Measurements from ENCODE around the gene TMEM250. TPM values are rescaled to one million over a fixed set of nuclear protein-coding genes. Genes with fewer than 3 reads are reported as not detected.

TMEM250 gene
- polyA plus RNA-seq, 1 of the 3 experiments (the other 2 are of a cell fraction), result 25.9 TPM

- H3K79me2 ChIP-seq (ENCODE audit: insufficient read depth), result peaks cover 76% of the 10 kb centered on the region
- H4K20me1 ChIP-seq (ENCODE audit: insufficient read depth), result peaks cover 95% of the 10 kb centered on the region
- H3F3A ChIP-seq (replicated peaks; ENCODE audit: insufficient read depth), result no peaks in the 10 kb centered on the region
- peak; percentile 24 for DNase-seq
- H3K9me2 ChIP-seq, result no peaks in the 10 kb centered on the region
- H3K9ac ChIP-seq, result no peak overlapping the region
- POLR2A ChIA-PET, result no interaction called here
- no peak overlapping the region for H3K4me2 ChIP-seq
- H3K4me3 ChIP-seq (ENCODE audit: low read depth in 2 of 2, low read length in 1 of 2), result no peak overlapping the region
- 100% methylated on average over 2 of the region's 24 CpGs for WGBS (ENCODE audit: low lambda C conversion rate)
- H3K4me1 ChIP-seq (ENCODE audit: control insufficient read depth in 1 of 2, insufficient read depth in 2 of 2, low read depth in 1 of 2, low read length in 1 of 2), result peaks cover 0 to 25% of the 10 kb centered on the region in 2 experiments; a peak in 1 of 4 replicates
- H3K36me3 ChIP-seq (replicated peaks in 1 of 2; ENCODE audit: control insufficient read depth in 1 of 2, insufficient read depth in 2 of 2, low read length in 1 of 2), result peaks cover 0 to 8% of the 10 kb centered on the region in 2 experiments
- CTCF ChIA-PET, result interaction anchor here (1.7 to 2.1 kb wide), 2 partner anchors 41 to 114 kb away, joined by 6 to 10 read pairs; no protein-coding TSS in a partner anchor
- H3K27me3 ChIP-seq (ENCODE audit: insufficient read depth), result no peaks in the 10 kb centered on the region
- H2AFZ ChIP-seq (ENCODE audit: low read depth), result no peak overlapping the region
- TF ChIP-seq SMC3 (IDR thresholded peaks at IDR 0.05; ENCODE audit: low read depth, low read length) (no peak), TCF12 (IDR thresholded peaks at IDR 0.05) (no peak), CTCF (IDR thresholded peaks at IDR 0.05) (no peak), SIN3A (IDR thresholded peaks at IDR 0.05; ENCODE audit: borderline replicate concordance, low read depth, low read length) (no peak), JUND (IDR thresholded peaks at IDR 0.05) (no peak), USF1 (IDR thresholded peaks at IDR 0.05; ENCODE audit: borderline replicate concordance, low read depth) (no peak)
- no peak overlapping the region for H3K27ac ChIP-seq (ENCODE audit: low read depth in 2 of 2, low read length in 1 of 2)
- H3K9me3 ChIP-seq, result no peaks in the 10 kb centered on the region
Measured at GRCh38 chr9:136081826-136082495, 36.7 kb downstream of the TMEM250 start.

- WGBS (ENCODE audit: low lambda C conversion rate), result 82% methylated on average over 16 of the region's 27 CpGs
- Histone ChIP-seq H4K20me1 (ENCODE audit: insufficient read depth) (peaks cover 88% of the 10 kb centered on the region), H3K4me2 (no peak overlapping the region), H3F3A (replicated peaks; ENCODE audit: insufficient read depth) (no peaks in the 10 kb centered on the region), H3K36me3 (replicated peaks in 1 of 2; ENCODE audit: control insufficient read depth in 1 of 2, insufficient read depth in 2 of 2, low read length in 1 of 2) (peaks cover 0 to 8% of the 10 kb centered on the region in 2 experiments), H3K9me3 (no peaks in the 10 kb centered on the region), H3K9ac (no peak overlapping the region), H3K27ac (ENCODE audit: low read depth in 2 of 2, low read length in 1 of 2) (no peak overlapping the region), H3K27me3 (ENCODE audit: insufficient read depth) (no peaks in the 10 kb centered on the region), H3K79me2 (ENCODE audit: insufficient read depth) (peaks cover 74% of the 10 kb centered on the region), H3K9me2 (no peaks in the 10 kb centered on the region), H3K4me3 (ENCODE audit: low read depth in 2 of 2, low read length in 1 of 2) (no peak overlapping the region), H3K4me1 (ENCODE audit: control insufficient read depth in 1 of 2, insufficient read depth in 2 of 2, low read depth in 1 of 2, low read length in 1 of 2) (peaks cover 0 to 18% of the 10 kb centered on the region in 2 experiments; a peak in 1 of 4 replicates), H2AFZ (ENCODE audit: low read depth) (no peak overlapping the region)
- DNase-seq, result peak; percentile 37
- ChIA-PET POLR2A (no interaction called here), CTCF (interaction anchor here (1.7 to 2.1 kb wide), 2 partner anchors 42 to 114 kb away, joined by 6 to 10 read pairs; no protein-coding TSS in a partner anchor)
- TF ChIP-seq POLR2AphosphoS5 (IDR thresholded peaks at IDR 0.05; ENCODE audit: low read depth, low read length) (no peak), RAD21 (IDR thresholded peaks at IDR 0.05; ENCODE audit: low read length) (no peak), USF2 (IDR thresholded peaks at IDR 0.05; ENCODE audit: borderline replicate concordance, low read depth, low read length) (no peak), YY1 (IDR thresholded peaks at IDR 0.05; ENCODE audit: low read depth) (no peak), FOXJ3 (CRISPR knock-in tag; IDR thresholded peaks at IDR 0.05) (no peak), RFX5 (IDR thresholded peaks at IDR 0.05; ENCODE audit: low read length) (no peak), EP300 (IDR thresholded peaks at IDR 0.05; ENCODE audit: borderline replicate concordance in 1 of 2, low read depth in 1 of 2, low read length in 1 of 2) (no peak), EZH2phosphoT487 (IDR thresholded peaks at IDR 0.05; ENCODE audit: borderline replicate concordance, low read depth) (no peak), RCOR1 (IDR thresholded peaks at IDR 0.05; ENCODE audit: low read length) (no peak), GABPA (IDR thresholded peaks at IDR 0.05; ENCODE audit: low read depth) (no peak), ELF1 (IDR thresholded peaks at IDR 0.05) (no peak), CHD2 (IDR thresholded peaks at IDR 0.05; ENCODE audit: low read length, partially characterized antibody) (no peak), RXRA (IDR thresholded peaks at IDR 0.05; ENCODE audit: borderline replicate concordance, low read depth) (no peak), SIN3A (IDR thresholded peaks at IDR 0.05; ENCODE audit: borderline replicate concordance, low read depth, low read length) (no peak), FOXM1 (IDR thresholded peaks at IDR 0.05; ENCODE audit: low read depth) (no peak), PBX3 (IDR thresholded peaks at IDR 0.05) (no peak), MXI1 (IDR thresholded peaks at IDR 0.05; ENCODE audit: low read depth, low read length) (no peak), FOSL2 (IDR thresholded peaks at IDR 0.05; ENCODE audit: borderline replicate concordance, low read depth) (no peak)
Measured at GRCh38 chr9:136081113-136081825, 37.4 kb downstream of the TMEM250 start.

Data from SK-N-SH (cell line).